Measurements from ENCODE around the gene CCDC158.
"Not testable (repeated sequence)": the region's sequence is repeated elsewhere in the genome, so short reads cannot be mapped to it uniquely, and the experiment has no call there.

CCDC158 gene

DNA sequence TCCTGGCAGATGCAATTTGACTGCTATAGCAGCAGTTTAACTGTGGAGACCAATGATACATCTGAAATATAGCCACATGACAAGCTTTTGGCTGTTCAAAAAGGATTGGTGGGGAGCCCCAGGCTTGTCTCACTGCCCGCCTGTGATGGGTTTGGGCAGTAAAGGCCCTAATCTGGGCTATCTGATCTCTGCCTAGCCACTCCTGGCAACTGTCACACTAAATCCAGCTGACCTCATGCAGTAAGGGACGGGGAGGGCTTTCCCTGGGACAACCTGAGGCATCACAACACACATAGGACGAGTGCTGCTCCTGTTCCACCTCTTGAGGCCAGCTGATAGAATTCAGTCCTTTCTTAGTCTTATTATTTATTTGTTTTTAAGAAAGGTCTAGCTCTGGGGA, 56.2 kb downstream of the CCDC158 start:
- no peak for DNase-seq

DNA sequence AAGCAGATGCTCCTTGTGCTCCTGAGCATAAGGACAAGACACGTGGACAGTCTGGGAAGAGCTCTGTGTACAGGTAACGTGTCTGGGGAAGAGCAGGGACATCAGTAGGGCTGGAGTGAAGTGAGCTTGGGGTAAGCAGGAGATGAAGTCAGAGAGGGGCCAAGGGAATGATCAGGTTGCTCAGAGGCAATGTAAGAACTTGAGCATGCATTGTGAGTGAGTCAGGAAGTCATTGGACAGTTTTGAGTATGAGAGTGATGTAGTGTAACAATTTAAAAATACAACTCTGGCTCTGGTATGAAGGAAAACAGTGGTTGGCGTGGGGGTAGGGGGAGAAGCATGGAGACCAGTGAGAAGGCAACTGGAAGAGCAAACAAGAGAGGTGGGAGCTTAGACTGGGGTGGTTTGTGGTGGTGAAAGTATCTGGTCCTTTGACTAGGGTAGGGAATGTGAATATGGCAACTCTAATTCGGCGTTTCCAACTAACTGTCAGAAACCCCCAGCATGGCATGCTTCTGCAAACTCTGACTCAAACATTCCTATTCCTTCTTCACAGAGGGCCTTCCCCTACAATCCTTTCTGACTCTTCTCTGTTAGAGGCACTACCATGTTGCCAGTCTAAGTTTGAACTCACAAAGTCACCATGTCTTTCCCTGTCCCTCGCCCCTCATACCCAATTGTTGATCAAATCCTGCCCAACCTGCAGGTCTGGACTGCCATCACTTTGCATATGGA, 57.2 kb downstream of the CCDC158 start:
- DNase-seq, result no peak

DNA sequence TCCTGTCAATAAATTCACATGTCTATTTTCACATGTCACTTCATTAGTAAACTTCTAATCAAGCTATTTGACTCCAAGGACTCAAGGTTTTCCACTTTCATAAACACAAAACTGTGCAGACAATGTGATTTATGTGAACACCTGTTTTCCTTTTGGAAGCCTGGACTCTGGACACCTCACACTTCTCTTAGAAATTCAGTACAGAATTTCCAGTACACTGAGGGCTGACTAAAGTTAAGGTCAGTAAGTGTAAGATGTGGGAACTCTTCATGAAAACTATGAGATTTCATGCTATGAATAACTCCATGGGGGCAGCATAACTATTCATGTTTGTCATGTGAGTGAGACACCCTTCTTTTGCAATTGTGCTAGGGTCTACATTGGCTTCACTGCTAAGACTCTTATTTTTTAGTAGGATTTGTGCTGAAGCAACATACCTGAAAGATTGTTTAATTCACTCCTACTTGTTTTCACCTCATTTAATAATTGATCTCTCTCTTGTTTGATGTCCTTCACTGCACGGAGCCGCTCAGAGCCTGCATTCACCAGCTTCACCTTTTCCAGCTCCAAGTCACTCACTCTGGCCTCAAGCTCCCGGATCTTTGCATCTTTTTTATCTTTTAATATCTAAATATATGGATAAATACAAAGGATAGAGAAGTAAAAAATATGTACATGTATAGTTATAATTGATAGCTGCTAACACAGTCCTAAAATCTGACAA, 59.1 kb downstream of the CCDC158 start:
- no peak for DNase-seq

DNA sequence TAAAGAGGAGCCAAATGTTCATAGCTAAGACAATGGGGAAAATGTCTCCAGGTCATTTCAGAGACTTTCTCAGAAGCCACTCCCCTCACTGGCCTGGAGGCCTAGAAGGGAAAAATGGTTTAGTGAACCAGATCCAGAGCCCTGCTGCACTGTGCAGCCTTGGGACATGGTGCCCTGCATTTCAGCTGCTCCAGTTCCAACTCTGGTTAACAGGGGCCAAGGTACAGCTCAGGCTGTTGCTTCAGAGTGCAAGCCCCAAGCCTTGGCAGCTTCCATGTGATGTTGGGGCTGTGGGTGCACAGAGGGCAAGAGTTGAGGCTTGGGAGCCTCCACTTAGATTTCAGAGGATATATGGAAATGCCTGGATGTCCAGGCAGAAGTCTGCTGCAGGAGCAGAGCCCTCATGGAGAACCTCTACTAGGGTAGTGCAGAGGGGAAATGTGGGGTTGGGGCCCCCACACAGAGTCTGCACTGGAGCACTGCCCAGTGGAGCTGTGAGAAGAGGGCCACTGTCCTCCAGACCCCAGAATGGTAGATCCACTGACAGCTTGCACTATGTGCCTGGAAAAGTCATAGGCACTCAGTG, 61.0 kb downstream of the CCDC158 start:
- DNase-seq, result not testable (repeated sequence)

DNA sequence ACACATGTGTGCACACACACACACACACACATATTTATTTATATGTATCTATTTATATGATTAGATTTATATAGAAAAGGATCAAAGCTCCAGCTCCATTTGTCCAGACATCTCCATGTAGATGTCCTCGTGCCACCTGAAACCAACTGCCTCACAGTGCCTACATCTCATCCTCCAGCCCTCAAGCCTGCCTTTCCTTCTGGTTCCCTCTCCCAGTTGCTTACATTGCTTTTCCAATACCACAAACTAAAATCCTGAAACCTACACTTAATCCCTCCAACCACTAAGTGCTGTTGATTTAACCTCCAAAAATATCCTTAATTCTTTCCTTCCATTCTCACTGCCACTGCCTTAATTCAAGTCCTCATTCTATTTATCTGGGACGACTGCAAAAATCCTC, 63.0 kb downstream of the CCDC158 start:
- no peak for DNase-seq

DNA sequence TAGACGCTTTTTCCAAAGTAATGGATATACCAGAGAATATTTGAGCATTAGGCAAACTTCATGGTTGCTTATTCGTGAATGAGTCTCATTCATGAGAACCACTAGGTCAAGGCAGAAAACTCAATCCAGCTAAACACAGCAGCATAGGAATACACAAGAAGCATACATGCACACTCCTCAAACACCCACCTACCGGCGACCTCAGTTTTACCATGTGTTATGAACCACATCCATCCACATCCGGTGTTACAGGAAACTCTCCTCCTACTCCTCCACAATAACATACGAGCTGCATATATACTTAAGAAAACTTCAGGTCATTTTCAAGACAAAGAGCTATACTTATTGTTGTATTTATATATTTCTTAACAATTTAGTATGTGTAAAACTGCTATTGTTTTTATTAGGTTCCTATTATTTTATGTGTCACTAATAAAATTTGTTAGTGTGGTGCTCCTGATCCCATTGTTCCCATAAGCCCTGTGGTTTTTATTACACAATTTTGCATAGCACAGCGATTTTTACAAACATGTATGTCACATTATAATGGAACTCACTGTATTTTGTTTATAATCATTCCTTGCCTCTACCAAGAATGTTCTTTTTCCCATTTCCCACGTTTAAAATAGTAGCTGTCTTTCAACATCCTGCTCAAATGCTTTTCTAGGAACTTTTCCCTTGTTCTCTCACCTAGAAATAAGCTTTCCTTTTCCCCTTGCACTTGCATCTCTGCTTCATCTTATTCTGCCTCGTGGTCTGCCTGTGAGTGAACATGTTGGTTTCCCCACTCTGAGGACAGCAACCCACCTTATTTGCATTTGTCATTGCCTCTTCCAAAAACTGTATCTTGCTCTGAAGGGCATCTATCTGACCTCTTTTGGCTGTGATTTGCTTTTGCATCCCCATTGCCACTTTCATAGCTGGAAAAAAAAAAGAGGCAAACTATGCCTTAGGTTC, 66.1 kb downstream of the CCDC158 start:
- no peak for DNase-seq

DNA sequence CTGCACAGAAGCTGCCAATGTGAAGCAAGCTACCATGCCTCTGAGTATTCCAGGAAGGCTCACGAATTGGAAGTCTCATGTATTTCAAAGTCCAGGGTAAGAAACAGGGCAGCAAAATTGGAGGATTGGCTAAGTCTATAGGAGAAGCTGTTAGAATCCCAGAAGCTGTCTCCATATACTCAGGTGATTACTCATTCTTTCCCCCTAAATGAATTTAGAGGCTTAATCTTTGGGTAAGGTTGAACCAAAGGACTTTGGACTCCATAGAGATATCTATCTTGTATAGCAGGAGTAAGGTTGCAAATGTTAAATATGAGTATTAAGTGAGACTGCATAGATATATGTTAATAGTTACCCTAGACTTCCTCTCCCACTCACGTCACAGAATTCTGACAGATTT, 78.1 kb downstream of the CCDC158 start:
- no peak for DNase-seq

DNA sequence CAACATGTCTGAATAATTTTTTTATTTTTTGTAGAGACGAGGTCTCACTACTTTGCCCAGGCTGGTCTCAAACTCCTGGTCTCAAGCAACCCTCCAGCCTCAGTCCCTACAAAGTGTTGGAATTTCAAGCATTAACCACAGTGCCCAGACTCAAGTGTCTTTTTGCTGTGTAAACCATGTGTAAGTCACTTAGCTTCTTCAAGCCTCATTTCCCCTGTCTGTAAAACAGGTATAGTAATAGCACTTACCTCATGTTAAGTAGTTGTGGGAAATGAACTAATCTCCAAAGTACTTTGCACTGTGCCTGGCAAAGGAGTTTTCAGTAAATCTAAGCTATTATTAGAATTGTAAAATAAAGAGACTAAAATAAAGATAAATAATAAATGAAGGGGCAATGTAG, 78.8 kb downstream of the CCDC158 start:
- no peak for DNase-seq

DNA sequence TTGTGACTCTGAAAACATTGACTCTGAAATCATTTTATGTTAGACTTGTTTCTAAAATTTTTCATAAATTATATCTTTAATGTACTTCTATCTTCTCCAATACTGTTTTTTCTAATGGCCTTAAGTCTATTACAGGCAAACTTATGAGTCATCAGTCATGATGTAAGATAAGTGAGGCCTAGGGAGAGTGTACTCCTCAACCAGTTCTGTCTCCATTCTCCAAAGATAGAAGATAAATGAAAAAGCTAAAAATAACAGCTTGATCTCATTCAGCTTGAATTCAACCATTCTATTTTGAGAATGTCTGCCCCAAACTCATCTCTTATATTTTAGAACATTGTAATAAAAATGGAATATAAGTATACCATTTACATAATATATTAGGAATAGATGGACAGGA, 79.9 kb downstream of the CCDC158 start:
- DNase-seq, result no peak

DNA sequence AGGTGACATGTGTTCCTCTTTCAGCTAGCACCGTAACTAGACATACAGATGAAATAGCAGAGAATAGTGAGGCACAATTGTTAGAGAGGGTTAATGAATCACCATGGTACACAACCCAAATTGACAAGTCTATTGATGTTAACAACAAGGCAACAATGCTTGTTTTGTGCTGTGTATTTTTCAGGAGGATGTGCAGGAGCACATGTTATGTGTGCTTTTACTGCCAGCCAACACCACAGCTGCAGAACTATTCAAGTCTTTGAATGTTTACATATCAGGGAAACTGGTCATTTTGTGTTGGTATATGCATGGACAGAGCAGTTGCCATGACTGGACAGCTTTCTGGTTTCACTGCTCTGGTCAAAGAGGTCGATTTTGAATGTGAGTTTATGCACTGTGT, 81.6 kb downstream of the CCDC158 start:
- DNase-seq, result no peak

DNA sequence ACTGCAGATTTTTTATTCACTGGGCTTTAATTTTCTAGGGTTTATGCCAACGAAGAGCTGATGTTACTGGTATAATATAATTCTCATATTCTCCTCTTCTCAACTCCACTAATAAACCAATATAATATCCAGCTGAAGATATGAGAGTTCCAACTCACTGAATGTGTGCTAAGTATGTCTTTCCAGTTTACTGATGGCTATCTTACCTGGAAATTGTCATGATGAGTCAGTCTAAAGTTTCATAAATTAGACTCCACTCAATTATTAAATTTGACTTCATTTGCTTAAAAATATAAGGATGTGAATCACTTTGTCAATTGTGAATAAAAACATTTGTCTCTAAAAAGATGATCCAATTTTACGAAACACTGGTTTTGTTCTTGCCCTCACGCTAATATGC, 86.1 kb downstream of the CCDC158 start:
- no peak for DNase-seq

DNA sequence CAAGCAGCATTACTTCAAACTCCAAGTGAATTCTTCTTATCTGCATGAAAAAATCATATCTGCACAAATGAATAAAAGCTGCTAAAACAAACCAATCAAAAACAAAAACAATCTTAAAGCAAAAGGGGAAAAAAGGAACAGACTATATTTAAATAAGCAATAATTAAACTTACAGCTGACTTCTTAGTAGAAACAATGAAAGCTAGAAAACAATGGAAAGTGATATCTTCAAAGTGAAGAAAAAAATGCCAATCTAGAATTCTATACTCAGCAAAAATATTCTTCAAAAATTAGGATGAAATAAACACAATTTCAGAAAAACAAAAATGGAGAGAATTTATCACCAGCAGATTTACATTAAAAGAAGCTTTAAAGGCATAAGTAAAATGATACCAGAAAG, 94.4 kb downstream of the CCDC158 start:
- DNase-seq, result no peak

DNA sequence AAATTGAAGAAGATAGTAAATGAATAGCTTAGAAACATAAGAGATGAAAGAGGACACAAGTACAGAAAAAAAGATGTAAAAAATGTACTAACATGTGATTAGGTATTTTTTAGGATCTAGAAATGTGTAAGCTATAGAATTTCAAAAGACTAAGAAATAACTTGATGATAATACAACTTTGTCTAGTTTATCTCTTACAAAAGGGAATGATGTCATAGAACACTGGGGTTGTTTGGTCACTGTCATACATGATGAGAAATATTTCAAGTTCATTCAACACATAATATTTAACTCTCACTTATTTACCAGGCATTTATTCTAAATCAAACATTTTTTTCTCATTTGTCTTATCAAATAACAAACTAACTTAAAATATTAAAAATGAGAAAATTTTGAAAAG, 95.9 kb downstream of the CCDC158 start:
- DNase-seq, result no peak

DNA sequence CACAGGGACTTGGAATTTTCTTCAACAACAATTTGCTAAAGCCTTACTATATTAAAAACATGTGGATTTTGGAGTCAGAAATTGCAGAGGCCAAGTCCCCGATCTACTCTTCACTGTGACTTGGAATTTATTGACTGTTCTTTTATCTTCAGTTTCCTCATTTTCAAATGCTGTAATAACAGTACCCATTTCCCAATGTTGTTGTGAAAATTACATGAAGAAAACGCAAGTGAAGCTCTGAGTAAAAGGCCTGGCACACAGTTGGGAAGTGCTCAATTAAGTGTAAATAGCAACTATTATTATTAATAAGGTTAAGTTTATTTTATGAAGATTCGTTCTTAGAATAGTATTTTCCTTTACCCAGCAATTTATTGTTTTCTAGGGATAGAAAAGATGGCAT, 98.7 kb downstream of the CCDC158 start:
- no peak for DNase-seq

DNA sequence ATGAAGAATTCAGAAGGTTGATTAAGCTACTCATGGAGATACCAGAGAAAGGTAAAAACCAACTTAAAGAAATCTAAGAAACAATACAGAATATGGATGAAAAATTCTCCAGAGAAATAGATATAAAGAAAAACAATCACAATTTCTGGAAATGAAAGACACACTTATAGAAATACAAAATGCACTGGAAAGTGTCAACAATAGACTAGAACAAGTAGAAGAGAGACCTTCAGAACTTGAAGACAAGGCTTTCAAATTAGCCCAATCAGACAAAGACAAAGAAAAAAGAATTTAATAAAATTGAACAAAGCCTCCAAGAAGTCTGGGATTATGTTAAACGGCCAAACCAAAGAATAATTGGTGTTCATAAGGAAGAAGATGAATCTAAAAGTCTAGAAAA, 104.8 kb downstream of the CCDC158 start:
- no peak for DNase-seq

DNA sequence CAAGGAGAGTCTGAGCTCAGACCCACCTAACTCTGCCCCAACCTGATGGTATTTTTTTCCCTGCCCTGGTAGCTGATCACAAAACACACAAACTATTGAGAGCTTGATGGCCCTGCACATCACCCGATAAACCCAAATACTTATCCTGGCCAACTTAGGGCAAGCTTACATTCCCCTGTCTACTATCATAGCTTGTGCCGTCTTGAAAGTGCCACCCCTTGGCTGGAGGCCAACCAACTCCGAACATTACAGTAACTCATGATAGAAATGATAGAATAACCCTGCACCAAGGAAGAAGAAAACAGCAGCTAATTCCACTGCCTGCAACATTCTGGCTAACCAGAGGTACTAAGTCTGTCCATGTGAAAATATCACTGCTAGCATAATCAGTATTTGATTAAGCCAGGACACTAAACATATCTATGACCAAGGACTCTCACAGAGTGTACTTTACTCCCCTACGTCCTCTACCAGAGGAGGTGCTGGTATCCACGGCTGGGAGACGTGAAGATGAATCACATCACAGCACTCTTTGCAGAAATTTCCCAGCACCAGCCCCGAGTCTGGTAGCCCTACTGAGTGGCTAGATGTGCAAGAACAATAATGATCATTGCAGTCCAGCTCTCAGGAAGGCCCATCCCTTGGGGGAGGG, 105.5 kb downstream of the CCDC158 start:
- DNase-seq, result no peak

DNA sequence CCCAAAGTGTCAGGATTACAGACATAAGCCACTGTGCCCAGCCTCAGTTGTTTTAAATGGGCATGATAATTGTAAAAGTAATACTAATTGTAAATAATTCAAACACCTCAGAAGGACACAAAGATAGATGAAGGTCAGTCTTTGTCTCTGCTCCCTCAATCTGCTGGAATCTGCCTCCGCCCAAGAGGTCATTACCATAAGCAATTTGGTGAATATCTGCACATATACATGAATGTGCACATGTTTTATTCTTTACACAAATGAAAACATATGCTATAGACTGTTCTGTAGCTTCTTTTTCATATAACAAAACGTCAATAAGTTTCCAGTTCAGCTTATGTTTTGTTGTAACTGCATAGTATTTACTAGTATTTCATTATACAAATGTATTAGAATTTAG, 107.4 kb downstream of the CCDC158 start:
- no peak for DNase-seq

DNA sequence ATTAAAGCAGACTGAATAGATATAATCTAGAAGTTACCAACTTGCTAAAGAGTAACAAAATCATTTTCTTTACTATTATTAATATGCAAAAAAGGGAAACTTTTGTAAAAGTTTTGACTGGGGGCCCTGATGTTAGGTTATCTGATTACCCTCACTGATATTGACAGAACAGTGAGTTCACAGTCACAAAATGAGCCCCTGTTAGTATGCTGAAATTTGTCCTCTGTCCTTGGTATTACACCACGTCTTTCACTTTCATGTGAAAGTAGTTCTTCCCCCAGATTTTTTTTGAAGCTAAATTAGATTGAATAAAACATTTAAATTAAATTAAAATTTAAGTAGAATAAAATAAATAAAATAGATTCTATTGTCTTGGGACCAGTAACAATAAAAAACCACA, 108.5 kb downstream of the CCDC158 start:
- no peak for DNase-seq

DNA sequence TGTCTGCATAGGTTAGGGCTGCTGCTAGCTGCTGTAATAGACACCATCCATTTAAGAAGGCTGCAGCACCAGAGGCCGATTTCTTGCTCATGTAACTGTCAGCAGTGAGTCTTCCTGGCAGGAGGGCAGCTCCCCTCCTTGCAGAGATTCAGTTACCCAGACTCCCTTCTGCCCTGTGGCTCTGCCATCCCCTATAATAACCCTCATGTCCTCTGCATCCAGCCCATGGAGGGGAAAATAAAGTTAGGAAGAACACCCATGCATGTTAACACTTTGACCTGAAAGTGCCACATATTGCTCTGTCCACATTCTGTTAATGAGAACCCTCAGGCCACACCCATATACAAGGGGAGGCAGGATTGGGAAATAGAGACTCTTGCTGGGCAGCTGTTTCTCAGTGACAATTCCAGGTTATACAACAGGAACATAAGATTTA, 109.0 kb downstream of the CCDC158 start:
- no peak for DNase-seq

DNA sequence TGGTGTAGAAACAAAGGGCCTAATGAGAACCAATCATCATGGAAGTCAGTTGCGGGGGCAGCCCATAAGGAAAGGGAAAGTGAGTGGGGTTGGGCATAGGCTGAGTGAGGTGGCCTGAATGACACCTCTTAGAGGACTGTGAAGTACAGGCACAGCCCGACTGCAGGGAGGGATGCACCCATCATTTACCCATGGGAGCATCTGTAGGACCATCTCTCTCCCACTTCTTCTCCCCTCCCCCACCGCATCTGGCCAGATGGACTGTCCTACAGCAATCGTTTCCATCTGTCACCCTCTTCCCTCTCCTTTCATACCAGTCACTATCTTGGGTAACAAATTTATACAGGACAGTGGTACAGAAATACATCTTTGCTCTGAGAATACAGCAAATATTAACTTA, 110.3 kb downstream of the CCDC158 start:
- DNase-seq, result no peak

DNA sequence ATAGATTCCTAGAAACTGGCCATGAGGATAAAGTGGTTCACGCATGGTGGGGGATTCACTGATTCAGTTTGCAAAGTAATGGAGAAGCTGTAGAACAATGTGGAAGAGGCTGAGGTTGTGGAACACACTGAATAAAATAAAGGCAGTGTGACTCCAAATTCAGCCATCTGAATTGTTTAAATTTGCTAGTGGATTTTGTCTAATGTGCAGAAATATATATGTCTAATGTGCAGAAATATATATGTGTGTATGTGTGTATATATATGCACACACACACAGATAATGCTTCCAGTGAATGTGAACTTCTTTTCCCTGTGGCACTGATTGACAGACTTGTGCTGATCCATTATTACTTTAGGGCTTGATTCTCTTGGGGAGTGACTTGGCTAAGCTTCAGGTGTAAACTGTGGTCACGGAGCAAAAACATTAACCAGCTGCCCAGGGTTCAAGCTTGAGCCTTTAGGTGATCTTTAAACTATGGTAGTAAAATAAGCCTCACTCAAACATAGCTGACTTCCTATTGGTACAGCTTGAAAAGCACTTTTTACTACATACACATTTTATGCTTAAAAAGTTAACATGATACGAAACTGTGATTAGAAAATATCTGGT, 110.9 kb downstream of the CCDC158 start:
- no peak for DNase-seq

DNA sequence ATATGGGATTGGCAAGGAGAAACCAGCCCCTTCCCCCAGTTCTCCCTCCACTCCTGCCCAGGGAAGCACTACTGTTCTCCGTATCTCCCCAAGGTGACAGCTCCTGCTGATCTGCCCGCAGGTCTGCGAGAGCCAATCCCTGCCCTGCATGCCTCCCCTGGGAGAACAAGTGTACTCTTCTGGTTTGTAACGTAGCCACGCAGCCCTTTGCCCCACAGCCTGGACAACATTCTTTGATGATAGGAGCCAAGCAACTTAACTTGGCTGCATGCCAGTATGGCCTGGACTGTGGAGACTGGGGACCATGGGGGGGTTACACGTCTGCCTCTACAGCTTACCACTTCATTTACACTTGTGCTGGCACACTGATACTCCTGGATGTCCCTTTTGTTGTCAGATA, 112.4 kb downstream of the CCDC158 start:
- no peak for DNase-seq
